ENCODE results near the gene CACFD1.

- TF ChIP-seq CTCF (IDR thresholded peaks at IDR 0.05) = no peak
- TF ChIP-seq POLR2A (IDR thresholded peaks at IDR 0.05) = no peak
These were observed 11.2 kb downstream of the CACFD1 start for GRCh38 chr9:133470988-133471387.

All from heart left ventricle (tissue), 13 donors.